ENCODE data around the gene GCHFR. TPM values are rescaled to one million over a fixed set of nuclear protein-coding genes. Genes with fewer than 3 reads are reported as not detected.

Gene GCHFR
- total RNA-seq, 1 donor from 2014 or later: 2.8 TPM

- TF ChIP-seq CTCF (IDR thresholded peaks at IDR 0.05) (no peak), EZH2 (IDR thresholded peaks at IDR 0.05) (no peak), EZH2phosphoT487 (IDR thresholded peaks at IDR 0.05) (no peak)
- Histone ChIP-seq H3K4me2 (no peak overlapping the region), H3K4me1 (no peaks in the 10 kb centered on the region), H4K20me1 (ENCODE audit: low read depth) (peaks cover 5% of the 10 kb centered on the region), H3K27me3 (no peaks in the 10 kb centered on the region), H3K4me3 (no peak overlapping the region), H3F3A (ENCODE audit: low read depth) (peaks cover 35% of the 10 kb centered on the region), H2AFZ (replicated peaks) (no peak overlapping the region), H3K9ac (no peak overlapping the region), H3K9me3 (ENCODE audit: low read depth) (no peaks in the 10 kb centered on the region), H3K79me2 (ENCODE audit: low read depth) (no peaks in the 10 kb centered on the region), H3K27ac (no peak overlapping the region), H3K36me3 (no peaks in the 10 kb centered on the region)
- Mint-ChIP-seq H3K27me3 (ENCODE audit: insufficient read depth, low read depth) (peaks cover 13% of the 10 kb centered on the region), H3K27ac (no peak overlapping the region), H3K9me3 (no peaks in the 10 kb centered on the region), H3K4me3 (no peak overlapping the region), H3K36me3 (peaks cover 21% of the 10 kb centered on the region), H3K4me1 (no peaks in the 10 kb centered on the region)
- no peak for DNase-seq (ENCODE audit: low spot score)
Observed at GRCh38 chr15:40743485-40743901, 20.4 kb upstream of the GCHFR start.

GRCh38 chr15:40743921-40744814, 19.7 kb upstream of the GCHFR start:
- H3K4me3 Mint-ChIP-seq: no peak overlapping the region
- Histone ChIP-seq H3K4me2 (no peak overlapping the region), H2AFZ (replicated peaks) (no peak overlapping the region)

GRCh38 chr15:40744815-40745152, 19.1 kb upstream of the GCHFR start:
- peak overlapping the region; percentile 49 for H3K27ac ChIP-seq
- no peaks in the 10 kb centered on the region for H3K79me2 ChIP-seq (ENCODE audit: low read depth)
- H3F3A ChIP-seq (ENCODE audit: low read depth): peaks cover 26% of the 10 kb centered on the region
- H2AFZ ChIP-seq (replicated peaks): no peak overlapping the region
- H3K9me3 ChIP-seq (ENCODE audit: low read depth): no peaks in the 10 kb centered on the region
- peaks cover 13% of the 10 kb centered on the region for H3K27me3 Mint-ChIP-seq (ENCODE audit: insufficient read depth, low read depth)
- H4K20me1 ChIP-seq (ENCODE audit: low read depth): no peaks in the 10 kb centered on the region
- H3K9ac ChIP-seq: no peak overlapping the region
- no peak overlapping the region for H3K27ac Mint-ChIP-seq
- H3K4me2 ChIP-seq: no peak overlapping the region
- H3K4me3 Mint-ChIP-seq: no peak overlapping the region
- no peaks in the 10 kb centered on the region for H3K27me3 ChIP-seq
- no peak overlapping the region for H3K4me3 ChIP-seq
- no peak for DNase-seq (ENCODE audit: low spot score)
- H3K4me1 Mint-ChIP-seq: no peaks in the 10 kb centered on the region
- TF ChIP-seq EZH2phosphoT487 (IDR thresholded peaks at IDR 0.05) (no peak), CTCF (IDR thresholded peaks at IDR 0.05) (no peak), EZH2 (IDR thresholded peaks at IDR 0.05) (no peak)
- H3K9me3 Mint-ChIP-seq: no peaks in the 10 kb centered on the region
- H3K36me3 Mint-ChIP-seq: peaks cover 21% of the 10 kb centered on the region
- H3K4me1 ChIP-seq: no peaks in the 10 kb centered on the region
- H3K36me3 ChIP-seq: no peaks in the 10 kb centered on the region

More at GRCh38 chr15:40743921-40744814, 19.7 kb upstream of the GCHFR start:
- TF ChIP-seq EZH2phosphoT487 (IDR thresholded peaks at IDR 0.05): no peak
- TF ChIP-seq CTCF (IDR thresholded peaks at IDR 0.05): peak; percentile 9
- no peak for TF ChIP-seq EZH2 (IDR thresholded peaks at IDR 0.05)
- no peaks in the 10 kb centered on the region for H3K36me3 ChIP-seq
- H3F3A ChIP-seq (ENCODE audit: low read depth): peaks cover 32% of the 10 kb centered on the region
- H4K20me1 ChIP-seq (ENCODE audit: low read depth): no peaks in the 10 kb centered on the region
- H3K9me3 ChIP-seq (ENCODE audit: low read depth): no peaks in the 10 kb centered on the region
- Mint-ChIP-seq H3K27me3 (ENCODE audit: insufficient read depth, low read depth) (peaks cover 13% of the 10 kb centered on the region), H3K9me3 (no peaks in the 10 kb centered on the region), H3K4me1 (no peaks in the 10 kb centered on the region), H3K36me3 (peaks cover 17% of the 10 kb centered on the region), H3K27ac (no peak overlapping the region)
- H3K4me1 ChIP-seq: no peaks in the 10 kb centered on the region
- peak overlapping the region; percentile 49 for H3K27ac ChIP-seq
- no peak overlapping the region for H3K4me3 ChIP-seq
- no peaks in the 10 kb centered on the region for H3K27me3 ChIP-seq
- no peak for DNase-seq (ENCODE audit: low spot score)
- H3K79me2 ChIP-seq (ENCODE audit: low read depth): no peaks in the 10 kb centered on the region
- H3K9ac ChIP-seq: no peak overlapping the region
